Astrocyte (in vitro differentiated cells and primary cell): ENCODE results near the gene STRN3. TPM values are rescaled to one million over a fixed set of nuclear protein-coding genes. Genes with fewer than 3 reads are reported as not detected.
"Not testable (repeated sequence)": the region's sequence is repeated elsewhere in the genome, so short reads cannot be mapped to it uniquely, and the experiment has no call there.

Experiments used
- DNase-seq: peaks from one replicate; pipeline ENCODE4 v3.0.0-alpha.2; 2010; ENCODE audit warnings: low read depth
- FAIRE-seq: peaks from 2 replicates; lab custom pipeline; 2011; peaks lifted over from hg19 to GRCh38; lab: Jason Lieb, UNC
- H2AFZ ChIP-seq: 2 replicates; pipeline ENCODE4 v1.6.0; 2012; ENCODE audit warnings: low read depth, low read length, inconsistent platforms
- H3K27ac ChIP-seq: 2 replicates; pipeline ENCODE4 v1.5.1; 2011; ENCODE audit warnings: low read depth, low read length, inconsistent platforms
- H3K27me3 ChIP-seq: 2 replicates; pipeline ENCODE4 v1.6.0; 2011; ENCODE audit warnings: low read length, inconsistent platforms; ENCODE audit not compliant: insufficient read depth
- H3K36me3 ChIP-seq: 2 replicates; pipeline ENCODE4 v1.5.1; 2011; ENCODE audit warnings: low read length, inconsistent platforms; ENCODE audit not compliant: insufficient read depth
- H3K4me1 ChIP-seq: 2 replicates; pipeline ENCODE4 v1.5.1; 2011; ENCODE audit warnings: low read length, inconsistent platforms; ENCODE audit not compliant: insufficient read depth
- H3K4me2 ChIP-seq: 2 replicates; pipeline ENCODE4 v1.6.0; 2012; ENCODE audit warnings: low read length, inconsistent platforms
- H3K4me3 ChIP-seq: 2 replicates; pipeline ENCODE4 v1.5.1; 2011; ENCODE audit warnings: low read depth, mild to moderate bottlenecking, low read length, inconsistent platforms; ENCODE audit not compliant: insufficient read depth
- H3K79me2 ChIP-seq: 2 replicates; pipeline ENCODE4 v1.6.0; 2012; ENCODE audit warnings: mild to moderate bottlenecking, low read length, inconsistent platforms; ENCODE audit not compliant: insufficient read depth
- H3K9ac ChIP-seq: 2 replicates; pipeline ENCODE4 v1.6.0; 2012; ENCODE audit warnings: mild to moderate bottlenecking, low read length, inconsistent platforms
- H3K9me3 ChIP-seq: 2 replicates; pipeline ENCODE4 v1.5.1; 2012; ENCODE audit warnings: low read depth, mild to moderate bottlenecking, low read length, inconsistent platforms; ENCODE audit not compliant: insufficient read depth
- H4K20me1 ChIP-seq: 2 replicates; pipeline ENCODE4 v1.6.0; 2012; ENCODE audit warnings: low read length, inconsistent platforms; ENCODE audit not compliant: insufficient read depth
- H3K27ac Mint-ChIP-seq: one replicate; pipeline ENCODE4 v1.8.0; 2021; ENCODE audit warnings: mild to moderate bottlenecking, mixed read lengths; ENCODE audit not compliant: unreplicated experiment
- H3K27me3 Mint-ChIP-seq: one replicate; pipeline ENCODE4 v1.8.0; 2021; ENCODE audit warnings: low read depth, mixed read lengths; ENCODE audit not compliant: unreplicated experiment
- H3K36me3 Mint-ChIP-seq: one replicate; pipeline ENCODE4 v1.8.0; 2021; ENCODE audit warnings: low read depth, mixed read lengths; ENCODE audit not compliant: unreplicated experiment
- H3K4me1 Mint-ChIP-seq: one replicate; pipeline ENCODE4 v1.8.0; 2021; ENCODE audit warnings: low read depth, mixed read lengths; ENCODE audit not compliant: unreplicated experiment
- H3K4me3 Mint-ChIP-seq: one replicate; pipeline ENCODE4 v1.8.0; 2021; ENCODE audit warnings: mild to moderate bottlenecking, moderate library complexity, mixed read lengths; ENCODE audit not compliant: unreplicated experiment
- H3K9me3 Mint-ChIP-seq: one replicate; pipeline ENCODE4 v1.8.0; 2021; ENCODE audit warnings: mild to moderate bottlenecking, mixed read lengths; ENCODE audit not compliant: unreplicated experiment
- EZH2 ChIP-seq: IDR thresholded peaks from 2 replicates; pipeline ENCODE4 v1.6.1; 2012; ENCODE audit warnings: mild to moderate bottlenecking, low read length, inconsistent platforms; ENCODE audit not compliant: insufficient read depth
- total RNA-seq: library from RNA; stranded (reverse); gene quantifications from 2 replicates; pipeline ENCODE4 v1.2.1, GENCODE V29; 2021
- TF ChIP-seq, protein P1 (sequence below): IDR thresholded peaks from 2 replicates; pipeline ENCODE4 v1.5.1; 2011; ENCODE audit warnings: low read depth, mild to moderate bottlenecking, inconsistent platforms, low read length, moderate library complexity; ENCODE audit not compliant: insufficient read depth

STRN3 gene
- total RNA-seq, 1 donor from 2014 or later = 48.4 TPM

DNA sequence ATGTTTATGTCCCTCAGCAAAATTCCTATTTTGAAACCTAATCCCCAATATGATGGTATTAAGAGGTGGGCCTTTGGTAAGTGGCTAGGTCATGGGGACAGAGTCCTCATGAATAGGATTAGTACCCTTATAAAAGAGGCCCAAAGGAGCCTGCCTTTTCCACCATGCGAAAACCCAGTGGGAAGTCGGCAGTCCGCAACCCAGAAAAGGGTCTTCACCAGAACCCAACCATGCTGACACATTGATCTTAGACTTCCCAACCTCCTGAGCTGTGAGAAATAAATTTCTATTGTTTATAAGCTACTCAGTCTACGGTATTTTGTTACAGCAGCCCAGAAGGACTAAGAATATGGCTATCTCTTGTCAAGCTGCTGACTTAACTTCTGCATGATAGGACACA, 85.3 kb downstream of the STRN3 start:
- Mint-ChIP-seq H3K4me1 (peaks cover 11% of the 10 kb centered on the region), H3K27me3 (no peaks in the 10 kb centered on the region), H3K27ac (no peak overlapping the region), H3K36me3 (peaks cover 13% of the 10 kb centered on the region), H3K9me3 (no peaks in the 10 kb centered on the region), H3K4me3 (no peak overlapping the region)
- H3K4me3 ChIP-seq = no peak overlapping the region
- H3K27me3 ChIP-seq = no peaks in the 10 kb centered on the region
- DNase-seq = no peak
- H3K79me2 ChIP-seq = peaks cover 33% of the 10 kb centered on the region
- no peak overlapping the region for H3K4me2 ChIP-seq
- no peak overlapping the region for H3K27ac ChIP-seq
- H2AFZ ChIP-seq = no peak overlapping the region
- no peak overlapping the region for H3K9ac ChIP-seq
- H3K36me3 ChIP-seq = peaks cover 21% of the 10 kb centered on the region
- TF ChIP-seq, protein P1, sequence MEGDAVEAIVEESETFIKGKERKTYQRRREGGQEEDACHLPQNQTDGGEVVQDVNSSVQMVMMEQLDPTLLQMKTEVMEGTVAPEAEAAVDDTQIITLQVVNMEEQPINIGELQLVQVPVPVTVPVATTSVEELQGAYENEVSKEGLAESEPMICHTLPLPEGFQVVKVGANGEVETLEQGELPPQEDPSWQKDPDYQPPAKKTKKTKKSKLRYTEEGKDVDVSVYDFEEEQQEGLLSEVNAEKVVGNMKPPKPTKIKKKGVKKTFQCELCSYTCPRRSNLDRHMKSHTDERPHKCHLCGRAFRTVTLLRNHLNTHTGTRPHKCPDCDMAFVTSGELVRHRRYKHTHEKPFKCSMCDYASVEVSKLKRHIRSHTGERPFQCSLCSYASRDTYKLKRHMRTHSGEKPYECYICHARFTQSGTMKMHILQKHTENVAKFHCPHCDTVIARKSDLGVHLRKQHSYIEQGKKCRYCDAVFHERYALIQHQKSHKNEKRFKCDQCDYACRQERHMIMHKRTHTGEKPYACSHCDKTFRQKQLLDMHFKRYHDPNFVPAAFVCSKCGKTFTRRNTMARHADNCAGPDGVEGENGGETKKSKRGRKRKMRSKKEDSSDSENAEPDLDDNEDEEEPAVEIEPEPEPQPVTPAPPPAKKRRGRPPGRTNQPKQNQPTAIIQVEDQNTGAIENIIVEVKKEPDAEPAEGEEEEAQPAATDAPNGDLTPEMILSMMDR = no peak
- TF ChIP-seq EZH2 = no peak
- H3K9me3 ChIP-seq = no peaks in the 10 kb centered on the region
- no peak for FAIRE-seq
- H3K4me1 ChIP-seq = no peaks in the 10 kb centered on the region
- peaks cover 28% of the 10 kb centered on the region for H4K20me1 ChIP-seq

DNA sequence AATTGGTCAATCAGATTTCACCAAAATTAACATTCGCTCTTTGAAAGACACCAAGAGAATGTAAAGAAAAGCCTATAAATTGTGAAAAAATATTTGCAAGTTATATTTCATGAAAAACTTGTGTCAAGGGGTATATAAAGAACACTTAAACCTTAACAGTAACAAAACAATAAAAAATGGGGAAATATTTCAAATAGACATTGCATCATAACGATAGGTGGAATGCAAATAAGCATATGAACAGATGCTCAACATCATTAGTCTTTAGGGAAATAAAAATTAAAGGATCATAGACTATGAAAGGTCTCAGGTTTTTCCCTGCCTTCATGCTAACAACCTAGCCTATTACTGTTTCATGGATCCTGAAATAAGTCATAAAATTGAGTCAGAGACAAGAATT, 87.6 kb downstream of the STRN3 start:
- Mint-ChIP-seq H3K36me3 (peaks cover 10% of the 10 kb centered on the region), H3K9me3 (no peaks in the 10 kb centered on the region), H3K4me1 (peaks cover 8% of the 10 kb centered on the region), H3K27ac (no peak overlapping the region), H3K27me3 (no peaks in the 10 kb centered on the region), H3K4me3 (no peak overlapping the region)
- H3K4me3 ChIP-seq = no peak overlapping the region
- TF ChIP-seq, protein P1 = no peak
- TF ChIP-seq EZH2 = no peak
- H3K9ac ChIP-seq = no peak overlapping the region
- H3K27ac ChIP-seq = no peak overlapping the region
- H3K27me3 ChIP-seq = no peaks in the 10 kb centered on the region
- peaks cover 12% of the 10 kb centered on the region for H3K36me3 ChIP-seq
- FAIRE-seq = no peak
- no peak overlapping the region for H2AFZ ChIP-seq
- H4K20me1 ChIP-seq = peaks cover 25% of the 10 kb centered on the region
- DNase-seq = no peak
- no peak overlapping the region for H3K4me2 ChIP-seq
- no peaks in the 10 kb centered on the region for H3K4me1 ChIP-seq
- H3K9me3 ChIP-seq = no peaks in the 10 kb centered on the region
- peaks cover 25% of the 10 kb centered on the region for H3K79me2 ChIP-seq

DNA sequence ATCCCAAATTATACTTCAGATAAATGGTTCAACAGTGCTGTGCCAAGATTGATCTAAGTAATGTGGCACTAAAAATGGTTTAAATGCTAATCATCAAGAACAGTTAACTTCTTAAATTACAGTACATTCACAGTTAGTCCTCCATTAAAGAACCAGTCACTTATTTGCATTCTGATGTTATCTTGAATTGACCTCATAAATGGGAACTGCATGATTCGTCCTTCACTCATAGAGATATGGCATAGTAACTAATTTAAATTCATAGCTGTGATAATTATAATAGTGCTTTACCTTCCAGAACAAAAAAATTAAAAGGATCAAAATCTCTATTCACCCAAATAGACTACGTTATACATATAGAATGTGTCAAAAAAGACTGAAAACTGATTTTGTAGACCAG, 90.7 kb downstream of the STRN3 start:
- Histone ChIP-seq H2AFZ (no peak overlapping the region), H3K9me3 (no peaks in the 10 kb centered on the region), H3K36me3 (peaks cover 7% of the 10 kb centered on the region), H3K27ac (no peak overlapping the region), H4K20me1 (peaks cover 9% of the 10 kb centered on the region), H3K4me3 (no peak overlapping the region), H3K4me1 (no peaks in the 10 kb centered on the region), H3K9ac (no peak overlapping the region), H3K27me3 (no peaks in the 10 kb centered on the region), H3K4me2 (no peak overlapping the region), H3K79me2 (peaks cover 4% of the 10 kb centered on the region)
- DNase-seq = no peak
- Mint-ChIP-seq H3K36me3 (peaks cover 10% of the 10 kb centered on the region), H3K27me3 (no peaks in the 10 kb centered on the region), H3K4me3 (no peak overlapping the region), H3K4me1 (no peaks in the 10 kb centered on the region), H3K27ac (no peak overlapping the region), H3K9me3 (no peaks in the 10 kb centered on the region)
- no peak for TF ChIP-seq EZH2
- TF ChIP-seq, protein P1 = no peak
- FAIRE-seq = peak; percentile 62

DNA sequence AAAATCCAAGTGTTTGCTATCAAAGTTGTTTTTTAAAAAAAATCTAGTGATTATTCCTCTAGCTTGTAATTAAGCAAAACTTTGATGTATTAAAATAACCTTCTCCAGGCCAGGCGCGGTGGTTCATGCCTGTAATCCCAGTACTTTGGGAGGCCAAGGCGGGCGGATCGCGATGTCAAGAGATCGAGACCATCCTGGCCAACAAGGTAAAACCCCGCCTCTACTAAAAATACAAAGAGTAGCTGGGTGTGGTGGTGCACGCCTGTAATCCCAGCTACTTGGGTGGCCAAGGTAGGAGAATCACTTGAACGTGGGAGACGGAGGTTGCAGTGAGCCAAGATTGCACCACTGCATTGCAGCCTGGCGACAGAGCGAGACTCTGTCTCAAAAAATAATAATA, 92.2 kb downstream of the STRN3 start:
- H3K4me3 Mint-ChIP-seq, DNase-seq: not testable (repeated sequence)

More for the DNA sequence above, 92.2 kb downstream of the STRN3 start:
- not testable (repeated sequence) for H3K9me3 Mint-ChIP-seq, H3K9ac ChIP-seq, H3K27ac Mint-ChIP-seq, H3K27me3 ChIP-seq, H3K4me2 ChIP-seq, H3K27ac ChIP-seq, H3K36me3 Mint-ChIP-seq, H3K36me3 ChIP-seq, H3K79me2 ChIP-seq, H3K4me3 ChIP-seq, H3K9me3 ChIP-seq, H3K27me3 Mint-ChIP-seq, FAIRE-seq, H3K4me1 Mint-ChIP-seq, H3K4me1 ChIP-seq, H2AFZ ChIP-seq
- peaks cover 13% of the 10 kb centered on the region for H4K20me1 ChIP-seq
